Amniotic stem cell (primary cell): ENCODE measurements around the gene ATG4C.
A peak's percentile ranks its signal among the peaks of the same experiment; 100 is the strongest.

Experiments used
- DNase-seq: peaks from one replicate; lab custom pipeline; 2025; lab: John Stamatoyannopoulos, UW

Gene ATG4C

DNA sequence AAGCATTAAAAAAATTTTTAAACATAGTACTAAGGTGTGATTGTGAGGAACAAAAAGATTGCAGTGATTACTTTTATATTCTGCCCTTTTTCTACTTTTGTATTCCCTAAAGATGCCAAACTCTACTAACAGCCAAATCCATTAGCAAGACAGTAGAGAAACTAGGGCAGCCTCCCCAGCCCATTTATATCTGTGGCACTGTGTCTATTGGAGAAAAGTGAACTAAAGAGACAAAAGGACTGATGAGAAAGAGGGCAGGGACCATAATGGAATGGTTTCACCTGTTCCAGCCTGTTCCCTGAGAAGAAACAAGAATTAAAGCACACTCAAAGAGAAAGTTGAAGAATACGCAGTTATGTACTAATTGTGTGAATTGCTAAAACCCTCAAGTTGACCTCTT is 56.6 kb downstream of the ATG4C start:
- no peak for DNase-seq

DNA sequence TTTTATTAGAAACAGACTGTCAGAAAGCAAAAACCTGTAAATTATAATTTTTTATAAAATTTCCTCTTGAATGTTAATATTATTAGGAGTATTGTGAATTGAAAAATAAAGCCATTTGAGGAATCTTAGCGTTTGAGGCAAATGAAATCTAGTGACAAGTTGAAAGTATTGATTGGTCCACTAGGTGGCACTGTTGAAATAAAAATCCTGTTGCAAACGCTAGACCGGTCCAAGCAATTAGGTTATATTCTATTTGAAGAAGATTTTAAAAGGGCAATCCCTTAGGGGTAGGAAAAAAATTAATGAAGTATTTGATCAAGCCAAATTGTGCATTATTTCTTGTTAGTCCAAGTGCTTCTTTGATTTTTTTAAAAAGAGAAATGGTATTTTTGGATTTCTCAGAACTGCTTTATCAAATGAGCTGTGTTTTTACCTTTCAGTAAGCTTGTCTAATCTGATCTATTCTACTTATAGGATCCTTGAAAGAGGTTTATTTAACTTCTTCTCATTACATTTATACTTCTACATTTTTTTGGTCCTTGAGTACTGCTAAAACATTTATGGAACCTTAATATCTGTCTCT is 57.7 kb downstream of the ATG4C start:
- peak; percentile 10 for DNase-seq

DNA sequence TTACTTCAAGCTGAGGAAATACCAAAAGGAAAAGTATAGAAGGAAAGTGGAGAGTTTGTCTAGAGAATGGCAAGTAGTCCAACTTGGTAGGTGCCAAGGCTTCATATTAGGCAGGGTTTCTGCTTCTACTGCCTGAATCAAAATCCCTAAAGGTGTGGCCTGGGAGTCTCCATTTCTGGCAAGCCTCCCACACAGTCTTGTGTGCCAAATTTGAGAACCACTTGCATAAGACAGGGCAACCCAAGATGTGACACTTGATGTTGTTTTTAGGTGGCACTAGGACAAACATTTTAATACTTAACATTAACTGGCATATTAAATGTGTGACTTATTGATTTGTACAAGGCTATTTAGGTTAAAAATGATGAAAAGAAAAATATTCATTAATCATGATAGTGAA is 60.1 kb downstream of the ATG4C start:
- DNase-seq = no peak

DNA sequence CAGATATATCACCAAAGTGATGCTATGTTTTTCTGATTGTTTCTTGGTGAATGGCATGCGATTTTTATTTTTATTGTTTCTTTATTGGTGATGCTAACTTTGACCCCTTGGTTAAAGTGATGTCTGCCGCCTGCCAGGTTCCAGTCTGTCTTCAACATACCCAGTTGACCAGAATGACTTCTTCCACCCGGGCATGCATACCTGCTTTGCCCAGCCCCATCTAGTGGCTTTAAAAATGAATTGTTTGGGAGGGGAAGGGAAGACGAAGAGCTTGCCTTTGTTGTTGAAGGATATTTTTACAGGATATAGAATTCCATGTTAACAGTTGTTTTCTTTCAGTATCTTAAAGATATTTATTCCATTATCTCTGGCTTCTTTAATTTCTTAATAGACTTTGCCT is 65.1 kb downstream of the ATG4C start:
- DNase-seq = no peak

- no peak for DNase-seq
Measured at GRCh38 chr1:62852253-62852652, 68.3 kb downstream of the ATG4C start.

DNA sequence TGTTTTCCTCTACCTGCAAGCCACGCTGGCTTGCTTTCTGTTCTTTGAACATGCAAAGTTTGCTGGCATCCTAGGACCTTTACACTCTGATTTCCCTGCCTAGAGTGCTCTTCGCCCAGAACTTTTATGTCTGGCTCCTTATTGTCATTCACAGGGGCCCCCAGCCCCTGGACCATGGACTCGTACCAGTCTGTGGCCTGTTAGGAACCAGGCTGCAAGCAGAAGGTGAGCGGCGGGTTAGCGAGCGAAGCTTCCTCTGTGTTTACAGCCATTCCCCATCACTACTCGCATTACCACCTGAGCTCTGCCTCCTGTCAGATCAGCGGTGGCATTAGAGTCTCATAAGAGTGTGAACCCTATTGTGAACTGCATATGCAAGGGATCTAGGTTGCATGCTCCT is 73.0 kb downstream of the ATG4C start:
- DNase-seq = no peak

- no peak for DNase-seq
Measured at GRCh38 chr1:62869217-62869754, 85.4 kb downstream of the ATG4C start.

- no peak for DNase-seq
Measured at GRCh38 chr1:62870148-62870547, 86.2 kb downstream of the ATG4C start.

GRCh38 chr1:62875676-62876075 is 91.7 kb downstream of the ATG4C start:
- DNase-seq = no peak

GRCh38 chr1:62876535-62876934 is 92.6 kb downstream of the ATG4C start:
- DNase-seq = no peak

GRCh38 chr1:62877579-62877978 is 93.6 kb downstream of the ATG4C start:
- no peak for DNase-seq

DNA sequence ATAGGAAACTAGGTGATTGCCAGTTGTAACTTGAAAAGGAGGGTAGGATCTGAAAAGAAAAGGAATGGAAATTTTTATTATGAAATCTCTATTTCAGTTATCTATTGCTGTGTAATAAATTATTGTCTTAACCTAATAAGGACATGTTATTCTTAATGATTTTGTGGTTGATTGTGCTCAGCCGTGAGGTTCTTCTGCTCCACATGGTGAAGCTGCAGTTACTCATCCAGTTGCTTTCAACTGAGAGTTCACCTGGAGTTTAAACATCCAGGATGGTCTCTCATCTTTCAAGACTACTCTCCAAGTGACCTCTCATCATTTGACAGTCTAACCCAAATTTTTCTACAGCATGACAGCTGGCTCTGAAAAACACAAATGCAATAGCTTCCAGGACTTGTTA is 96.0 kb downstream of the ATG4C start:
- DNase-seq = no peak

GRCh38 chr1:62882201-62883104 is 98.5 kb downstream of the ATG4C start:
- DNase-seq = no peak

DNA sequence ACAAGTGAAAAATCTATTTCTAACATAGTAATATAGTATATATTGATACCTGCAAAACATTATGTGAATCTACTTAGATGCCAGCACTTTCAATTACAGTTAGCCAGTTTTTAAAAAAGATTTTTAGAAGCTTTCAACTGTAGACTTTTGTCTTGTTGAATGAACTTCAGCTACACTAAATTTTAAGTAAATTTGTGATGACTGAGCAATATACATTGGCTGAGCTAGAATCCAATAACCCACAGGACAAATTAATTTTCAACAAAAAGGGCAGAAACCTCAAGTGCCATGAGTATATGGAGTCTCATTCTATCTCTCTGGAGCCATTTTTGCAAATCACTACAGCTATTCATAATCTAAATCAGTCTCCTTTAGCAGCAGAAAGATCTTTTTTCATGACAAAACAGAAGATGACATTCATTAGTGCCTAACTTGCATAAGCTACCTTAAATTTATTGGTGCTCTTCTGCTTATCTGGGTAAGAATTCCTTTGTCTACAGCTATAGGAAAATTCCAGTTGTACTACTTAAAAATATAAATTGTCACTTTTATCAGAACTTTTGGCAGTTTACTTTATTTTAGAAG is 100.3 kb downstream of the ATG4C start:
- no peak for DNase-seq

- DNase-seq = no peak
Measured at GRCh38 chr1:62887799-62888507, 104.0 kb downstream of the ATG4C start.

DNA sequence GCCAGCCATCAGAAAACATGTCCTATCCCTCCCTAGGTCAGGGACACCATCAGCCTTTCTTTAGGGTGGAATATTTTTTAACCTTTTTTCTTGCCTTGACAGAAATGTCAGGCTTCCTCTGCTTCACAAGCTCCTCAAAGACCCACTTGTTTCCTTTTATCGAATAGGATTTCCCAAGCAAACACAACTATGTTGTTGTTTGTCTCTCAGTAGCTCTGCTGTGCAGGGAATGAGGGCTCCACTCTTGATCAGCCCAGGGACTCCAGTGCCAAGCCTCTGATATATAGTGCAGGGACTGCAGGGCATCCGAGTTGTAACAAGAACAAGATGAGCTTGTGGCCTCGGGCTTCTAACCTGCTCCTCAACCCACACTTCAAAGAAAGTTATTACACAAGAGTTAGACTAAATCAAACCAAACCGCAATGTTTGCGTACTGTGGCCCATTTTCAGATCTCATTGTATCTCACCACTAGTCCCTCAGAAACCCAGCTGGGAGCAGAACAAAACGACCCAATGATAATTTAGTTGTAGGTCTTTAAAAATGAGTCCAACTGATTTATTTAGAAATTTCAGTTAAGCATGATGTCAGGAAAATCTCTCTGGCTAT is 108.1 kb downstream of the ATG4C start:
- DNase-seq = no peak

DNA sequence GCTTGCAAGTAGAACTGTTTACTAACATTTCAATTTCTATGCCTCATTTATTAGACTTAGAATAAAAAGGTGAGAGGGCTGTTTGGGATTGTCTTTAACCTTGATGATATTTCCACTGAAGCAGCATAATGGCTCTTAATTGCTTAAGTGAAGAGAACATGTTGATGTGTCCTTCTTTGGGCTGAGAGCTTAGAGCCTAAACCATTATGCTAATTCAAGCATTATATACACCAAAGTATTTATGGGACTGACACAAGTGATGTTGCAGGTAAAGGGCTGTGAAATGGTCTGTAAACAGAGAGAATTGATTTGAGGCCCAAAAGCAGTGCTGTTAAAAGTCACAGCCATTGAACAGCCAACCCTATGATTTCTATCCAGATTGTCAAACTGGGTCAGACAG is 113.9 kb downstream of the ATG4C start:
- no peak for DNase-seq

- DNase-seq = no peak
Measured at GRCh38 chr1:62900566-62900965, 116.6 kb downstream of the ATG4C start.

DNA sequence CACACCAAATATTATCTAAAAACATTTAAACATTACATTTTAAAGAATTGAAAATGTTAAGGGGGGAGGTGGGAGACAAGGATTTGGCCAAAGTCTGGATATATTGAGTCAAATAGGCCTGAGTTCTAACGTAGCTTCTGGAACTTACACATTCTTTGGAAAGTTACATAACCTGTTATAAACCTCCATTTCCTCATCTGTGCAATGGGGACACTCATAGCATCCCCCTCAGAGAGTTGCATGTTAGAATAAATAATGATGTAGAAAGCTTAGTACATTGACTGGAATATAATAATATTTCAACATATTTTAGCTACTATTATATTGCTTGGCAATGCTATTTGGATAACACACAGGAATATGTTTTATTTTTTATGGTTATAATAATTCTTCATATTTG is 117.7 kb downstream of the ATG4C start:
- no peak for DNase-seq

- DNase-seq = no peak
Measured at GRCh38 chr1:62903522-62903921, 119.6 kb downstream of the ATG4C start.

DNA sequence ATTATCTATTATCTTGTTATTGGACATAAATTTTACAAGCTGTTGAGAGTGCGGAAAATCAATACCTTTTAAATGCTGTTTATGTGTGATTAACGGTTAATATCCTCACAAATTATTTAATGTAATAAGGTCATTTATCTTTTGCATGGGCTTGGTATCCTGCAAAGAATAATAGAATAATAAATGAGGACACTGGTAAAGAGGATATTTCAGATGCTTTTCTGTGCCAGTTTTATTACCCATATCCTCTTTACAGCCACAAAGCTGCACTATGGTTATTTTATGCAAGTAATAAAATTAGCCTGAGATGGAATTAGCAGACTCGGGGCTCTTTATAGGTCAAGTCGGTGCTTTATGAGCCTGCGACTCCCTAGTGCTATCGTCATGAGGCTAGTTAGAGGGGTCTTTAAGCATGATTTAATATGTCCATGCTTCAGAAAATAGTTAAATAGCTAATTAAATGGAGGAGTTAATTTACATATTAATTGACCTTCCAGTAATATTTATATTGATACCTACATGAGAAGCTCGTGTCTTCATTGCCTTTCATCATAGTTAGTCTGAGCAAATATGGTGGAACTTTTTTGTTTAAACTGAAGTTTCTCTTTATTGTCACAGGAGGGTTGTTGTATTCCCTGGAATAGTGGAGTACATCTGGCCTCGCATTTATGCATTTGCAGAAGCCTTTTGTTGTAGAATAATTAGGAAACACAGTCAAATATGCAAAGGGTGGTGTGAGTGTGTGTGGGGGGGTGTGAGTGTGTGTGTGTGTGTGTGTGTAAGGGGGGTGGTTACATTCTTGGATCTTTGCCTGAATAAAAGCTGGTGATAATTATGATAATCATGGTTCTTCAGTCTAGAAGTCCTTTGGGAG is 120.3 kb downstream of the ATG4C start:
- DNase-seq = no peak
